Measurements from ENCODE around the gene MOV10L1. TPM values are rescaled to one million over a fixed set of nuclear protein-coding genes. Genes with fewer than 3 reads are reported as not detected.
A peak's percentile ranks its signal among the peaks of the same experiment; 100 is the strongest.

The MOV10L1 gene
- total RNA-seq, 1 experiment from 2014 or later, result 0.26 TPM

DNA sequence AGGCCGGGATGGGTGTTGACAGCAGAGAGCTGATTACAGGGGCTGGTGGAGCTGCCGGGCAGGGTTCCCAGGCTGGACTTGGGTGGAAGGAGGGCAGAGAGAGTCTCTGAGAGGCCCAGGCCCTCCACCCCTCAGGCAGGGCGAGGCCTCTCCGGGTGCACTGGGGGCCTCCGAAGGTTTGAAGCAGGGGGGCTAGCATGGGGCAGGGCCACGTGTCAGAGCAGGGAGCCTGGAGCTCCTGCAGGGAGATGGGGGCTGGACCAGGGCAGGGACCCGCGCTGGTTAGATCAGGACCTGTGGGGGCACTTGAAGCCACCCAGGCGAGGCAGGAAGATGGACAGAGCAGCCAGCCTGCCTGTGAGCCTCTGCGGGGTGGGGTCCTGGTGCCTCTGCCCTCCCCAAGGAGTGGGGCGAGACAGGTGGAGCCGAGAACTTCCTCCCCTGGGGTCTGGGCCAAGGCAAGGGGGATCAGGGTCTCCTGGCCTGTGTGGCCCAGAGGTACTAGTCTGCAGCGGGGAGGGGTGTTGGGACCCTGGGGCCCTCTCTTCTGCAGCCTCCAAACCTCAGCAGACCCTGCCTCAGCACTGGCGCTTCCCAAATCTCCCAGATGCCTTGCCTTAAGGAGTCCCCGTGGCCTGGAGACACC lies 81.6 kb downstream of the MOV10L1 start:
- Histone ChIP-seq H3K27ac (ENCODE audit: low read length) (no peak overlapping the region), H4K20me1 (ENCODE audit: low read length) (no peaks in the 10 kb centered on the region), H3K79me2 (ENCODE audit: low read length) (no peaks in the 10 kb centered on the region; the same call in 1 of the 2 replicates), H3K9ac (ENCODE audit: low read length) (peak overlapping the region; percentile 15; the same call in 1 of the 2 replicates), H3K27me3 (ENCODE audit: low read length) (no peaks in the 10 kb centered on the region), H3F3A (ENCODE audit: low read length, unreplicated experiment) (no peaks in the 10 kb centered on the region), H3K4me2 (ENCODE audit: low read length) (peak overlapping the region; percentile 86), H3K9me2 (replicated peaks; ENCODE audit: low read length) (no peaks in the 10 kb centered on the region), H3K36me3 (ENCODE audit: low read depth, low read length) (no peaks in the 10 kb centered on the region), H3K4me3 (ENCODE audit: low read length) (peak overlapping the region; percentile 68), H3K9me3 (ENCODE audit: low read length) (no peaks in the 10 kb centered on the region), H3K4me1 (ENCODE audit: insufficient read depth, low read length) (no peaks in the 10 kb centered on the region), H2AFZ (ENCODE audit: low read length) (peak overlapping the region; percentile 63; the same call in 1 of the 2 replicates)
- POLR2A ChIA-PET (ENCODE audit: unreplicated experiment), result no interaction called here
- DNase-seq, result no peak
- BruUV-seq (replicated peaks), result no TSS peak
- intact Hi-C loops (cut with micrococcal nuclease), result no loop called here
- CTCF ChIA-PET, result no interaction called here
- ATAC-seq, result no peak
- TF ChIP-seq EZH2phosphoT487 (IDR thresholded peaks at IDR 0.05; ENCODE audit: borderline replicate concordance, low read length) (no peak), EZH2 (IDR thresholded peaks at IDR 0.05; ENCODE audit: low read length, unreplicated experiment) (no peak)
- TF ChIP-seq, protein P1, sequence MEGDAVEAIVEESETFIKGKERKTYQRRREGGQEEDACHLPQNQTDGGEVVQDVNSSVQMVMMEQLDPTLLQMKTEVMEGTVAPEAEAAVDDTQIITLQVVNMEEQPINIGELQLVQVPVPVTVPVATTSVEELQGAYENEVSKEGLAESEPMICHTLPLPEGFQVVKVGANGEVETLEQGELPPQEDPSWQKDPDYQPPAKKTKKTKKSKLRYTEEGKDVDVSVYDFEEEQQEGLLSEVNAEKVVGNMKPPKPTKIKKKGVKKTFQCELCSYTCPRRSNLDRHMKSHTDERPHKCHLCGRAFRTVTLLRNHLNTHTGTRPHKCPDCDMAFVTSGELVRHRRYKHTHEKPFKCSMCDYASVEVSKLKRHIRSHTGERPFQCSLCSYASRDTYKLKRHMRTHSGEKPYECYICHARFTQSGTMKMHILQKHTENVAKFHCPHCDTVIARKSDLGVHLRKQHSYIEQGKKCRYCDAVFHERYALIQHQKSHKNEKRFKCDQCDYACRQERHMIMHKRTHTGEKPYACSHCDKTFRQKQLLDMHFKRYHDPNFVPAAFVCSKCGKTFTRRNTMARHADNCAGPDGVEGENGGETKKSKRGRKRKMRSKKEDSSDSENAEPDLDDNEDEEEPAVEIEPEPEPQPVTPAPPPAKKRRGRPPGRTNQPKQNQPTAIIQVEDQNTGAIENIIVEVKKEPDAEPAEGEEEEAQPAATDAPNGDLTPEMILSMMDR (conservative IDR thresholded peaks at IDR 0.05; ENCODE audit: low read depth, low read length), result no peak

DNA sequence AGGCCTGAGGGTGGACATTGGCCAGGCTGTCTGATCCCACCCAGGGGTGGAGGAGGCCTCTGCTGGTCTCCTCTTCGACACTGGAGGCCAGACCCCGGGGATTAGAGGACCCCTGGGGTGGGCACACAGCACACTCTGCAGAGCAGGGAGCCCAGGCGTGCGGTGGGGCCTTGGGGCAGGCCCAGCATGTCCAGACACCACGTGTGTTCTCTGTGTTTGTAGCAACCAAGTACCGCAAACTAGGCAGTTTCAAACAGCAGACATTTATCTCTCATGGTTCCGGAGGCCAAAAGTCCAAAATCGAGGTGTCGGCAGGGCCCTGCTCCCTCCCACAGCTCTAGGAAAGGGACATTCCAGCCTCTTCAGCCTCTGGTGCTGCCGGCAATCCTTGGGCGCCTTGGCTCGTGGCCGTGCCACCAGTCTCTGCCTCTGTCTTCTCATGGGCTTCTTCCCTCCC lies 82.2 kb downstream of the MOV10L1 start:
- H3K9me3 ChIP-seq (ENCODE audit: low read length), result no peaks in the 10 kb centered on the region
- ChIA-PET POLR2A (ENCODE audit: unreplicated experiment) (no interaction called here), CTCF (no interaction called here)
- H3K27ac ChIP-seq (ENCODE audit: low read length), result no peak overlapping the region
- no peak for ATAC-seq
- no peak for DNase-seq
- H3K4me1 ChIP-seq (ENCODE audit: insufficient read depth, low read length), result no peaks in the 10 kb centered on the region
- H3K9ac ChIP-seq (ENCODE audit: low read length), result no peak overlapping the region
- no TSS peak for BruUV-seq (replicated peaks)
- H2AFZ ChIP-seq (ENCODE audit: low read length), result no peak overlapping the region
- no peak overlapping the region for H3K4me3 ChIP-seq (ENCODE audit: low read length)
- no peaks in the 10 kb centered on the region for H3K9me2 ChIP-seq (replicated peaks; ENCODE audit: low read length)
- no peaks in the 10 kb centered on the region for H3F3A ChIP-seq (ENCODE audit: low read length, unreplicated experiment)
- H4K20me1 ChIP-seq (ENCODE audit: low read length), result no peaks in the 10 kb centered on the region
- intact Hi-C loops (cut with micrococcal nuclease), result no loop called here
- TF ChIP-seq EZH2 (IDR thresholded peaks at IDR 0.05; ENCODE audit: low read length, unreplicated experiment) (no peak), EZH2phosphoT487 (IDR thresholded peaks at IDR 0.05; ENCODE audit: borderline replicate concordance, low read length) (no peak)
- TF ChIP-seq, protein P1 (conservative IDR thresholded peaks at IDR 0.05; ENCODE audit: low read depth, low read length), result no peak
- no peaks in the 10 kb centered on the region for H3K36me3 ChIP-seq (ENCODE audit: low read depth, low read length)
- H3K27me3 ChIP-seq (ENCODE audit: low read length), result no peaks in the 10 kb centered on the region
- no peaks in the 10 kb centered on the region; the same call in 1 of the 2 replicates for H3K79me2 ChIP-seq (ENCODE audit: low read length)
- H3K4me2 ChIP-seq (ENCODE audit: low read length), result no peak overlapping the region; the same call in 1 of the 2 replicates

DNA sequence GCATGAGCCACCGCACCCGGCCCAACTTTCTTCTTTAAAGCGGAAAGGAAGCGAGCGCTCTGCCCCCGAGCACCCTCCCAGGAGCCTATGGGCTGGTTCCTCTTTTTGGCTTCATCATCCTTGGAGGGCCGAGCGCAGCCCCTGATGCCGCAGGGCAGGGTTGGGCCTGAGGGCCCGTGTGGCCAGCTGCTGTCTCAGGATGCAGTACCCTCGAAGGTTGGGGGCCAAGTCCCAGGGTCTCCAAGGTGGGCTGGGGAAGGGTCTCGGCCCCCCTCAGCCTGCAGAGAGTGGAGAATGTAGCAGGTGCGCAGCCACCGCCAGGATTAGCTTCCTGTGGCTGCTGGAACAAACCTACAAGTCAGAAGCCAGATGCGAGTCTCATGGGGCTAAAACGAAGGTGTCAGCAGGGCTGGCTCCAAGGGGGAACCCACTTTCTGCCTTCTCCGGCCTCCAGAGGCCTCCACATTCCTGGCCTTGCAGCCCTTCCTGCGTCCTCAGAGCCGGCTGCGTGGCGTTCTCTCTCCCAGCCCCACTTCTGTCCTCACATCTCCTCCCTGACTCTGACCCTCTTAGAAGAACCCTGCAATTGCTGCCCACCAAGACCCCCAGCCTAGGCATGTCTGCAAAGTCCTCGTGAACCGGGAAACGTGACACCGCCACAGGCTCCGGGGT lies 83.6 kb downstream of the MOV10L1 start:
- TF ChIP-seq, protein P1 (conservative IDR thresholded peaks at IDR 0.05; ENCODE audit: low read depth, low read length), result no peak
- TF ChIP-seq EZH2 (IDR thresholded peaks at IDR 0.05; ENCODE audit: low read length, unreplicated experiment) (no peak), EZH2phosphoT487 (IDR thresholded peaks at IDR 0.05; ENCODE audit: borderline replicate concordance, low read length) (no peak)
- no peak for ATAC-seq
- Histone ChIP-seq H3K79me2 (ENCODE audit: low read length) (no peaks in the 10 kb centered on the region; the same call in 1 of the 2 replicates), H3K4me3 (ENCODE audit: low read length) (no peak overlapping the region), H3K4me1 (ENCODE audit: insufficient read depth, low read length) (no peaks in the 10 kb centered on the region), H3K9me2 (replicated peaks; ENCODE audit: low read length) (no peaks in the 10 kb centered on the region), H3F3A (ENCODE audit: low read length, unreplicated experiment) (no peaks in the 10 kb centered on the region), H3K4me2 (ENCODE audit: low read length) (no peak overlapping the region), H3K27me3 (ENCODE audit: low read length) (no peaks in the 10 kb centered on the region), H2AFZ (ENCODE audit: low read length) (no peak overlapping the region), H3K9me3 (ENCODE audit: low read length) (no peaks in the 10 kb centered on the region), H3K27ac (ENCODE audit: low read length) (no peak overlapping the region), H4K20me1 (ENCODE audit: low read length) (no peaks in the 10 kb centered on the region), H3K36me3 (ENCODE audit: low read depth, low read length) (no peaks in the 10 kb centered on the region), H3K9ac (ENCODE audit: low read length) (no peak overlapping the region)
- ChIA-PET POLR2A (ENCODE audit: unreplicated experiment) (no interaction called here), CTCF (no interaction called here)
- no TSS peak for BruUV-seq (replicated peaks)
- DNase-seq, result no peak
- intact Hi-C loops (cut with micrococcal nuclease), result no loop called here
